NB4 (cell line): Measurements from ENCODE around the gene NPR3.

Experiments used
- MYC ChIP-seq: IDR thresholded peaks from 2 replicates; pipeline ENCODE4 v1.6.1; 2011; ENCODE audit warnings: low read depth, low read length
- POLR2A ChIP-seq: IDR thresholded peaks from 2 replicates; pipeline ENCODE4 v1.6.1; 2011; ENCODE audit warnings: mild to moderate bottlenecking; ENCODE audit not compliant: insufficient read length; ENCODE audit errors: extremely low read depth
- TF ChIP-seq, protein P1 (sequence below): IDR thresholded peaks from one replicate; pipeline ENCODE4 v1.5.1; 2012; ENCODE audit warnings: low read depth, low read length
- TF ChIP-seq, protein P2 (sequence below): IDR thresholded peaks from 2 replicates; pipeline ENCODE4 v1.6.1; 2011; ENCODE audit warnings: low read depth, low read length

DNA sequence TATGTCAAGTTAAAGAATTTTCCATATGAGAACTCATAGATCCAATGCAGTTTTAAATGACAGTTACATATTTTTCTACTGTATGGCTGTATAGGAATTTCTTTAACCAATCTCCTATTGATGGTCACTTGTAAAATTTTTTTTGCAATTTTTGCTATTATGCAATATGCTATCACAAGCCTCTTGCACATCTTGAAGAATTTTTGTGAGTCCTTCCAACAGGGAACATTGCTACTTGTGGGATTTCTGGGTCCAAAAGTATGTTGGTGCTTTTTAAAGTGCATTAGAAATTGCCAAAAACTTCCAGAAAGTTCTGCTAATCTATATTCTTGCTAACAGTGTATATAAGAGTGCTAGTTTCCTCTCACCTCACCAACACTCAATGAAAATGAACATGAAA is 65.1 kb downstream of the NPR3 start:
- TF ChIP-seq POLR2A: no peak
- TF ChIP-seq MYC: no peak
- TF ChIP-seq, protein P1, sequence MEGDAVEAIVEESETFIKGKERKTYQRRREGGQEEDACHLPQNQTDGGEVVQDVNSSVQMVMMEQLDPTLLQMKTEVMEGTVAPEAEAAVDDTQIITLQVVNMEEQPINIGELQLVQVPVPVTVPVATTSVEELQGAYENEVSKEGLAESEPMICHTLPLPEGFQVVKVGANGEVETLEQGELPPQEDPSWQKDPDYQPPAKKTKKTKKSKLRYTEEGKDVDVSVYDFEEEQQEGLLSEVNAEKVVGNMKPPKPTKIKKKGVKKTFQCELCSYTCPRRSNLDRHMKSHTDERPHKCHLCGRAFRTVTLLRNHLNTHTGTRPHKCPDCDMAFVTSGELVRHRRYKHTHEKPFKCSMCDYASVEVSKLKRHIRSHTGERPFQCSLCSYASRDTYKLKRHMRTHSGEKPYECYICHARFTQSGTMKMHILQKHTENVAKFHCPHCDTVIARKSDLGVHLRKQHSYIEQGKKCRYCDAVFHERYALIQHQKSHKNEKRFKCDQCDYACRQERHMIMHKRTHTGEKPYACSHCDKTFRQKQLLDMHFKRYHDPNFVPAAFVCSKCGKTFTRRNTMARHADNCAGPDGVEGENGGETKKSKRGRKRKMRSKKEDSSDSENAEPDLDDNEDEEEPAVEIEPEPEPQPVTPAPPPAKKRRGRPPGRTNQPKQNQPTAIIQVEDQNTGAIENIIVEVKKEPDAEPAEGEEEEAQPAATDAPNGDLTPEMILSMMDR: no peak
- TF ChIP-seq, protein P2, sequence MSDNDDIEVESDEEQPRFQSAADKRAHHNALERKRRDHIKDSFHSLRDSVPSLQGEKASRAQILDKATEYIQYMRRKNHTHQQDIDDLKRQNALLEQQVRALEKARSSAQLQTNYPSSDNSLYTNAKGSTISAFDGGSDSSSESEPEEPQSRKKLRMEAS: no peak
